Inflammatory macrophage (primary cell): ENCODE results near the gene ZNF212.
"Not testable (repeated sequence)": the region's sequence is repeated elsewhere in the genome, so short reads cannot be mapped to it uniquely, and the experiment has no call there.

Experiments used
- DNase-seq, 2 donors: peaks; one replicate each; pipeline ENCODE4 v3.0.0-alpha.2; 2020 to 2022

Gene ZNF212

GRCh38 chr7:149218469-149219420, 20.7 kb upstream of the ZNF212 start:
- no peak for DNase-seq

GRCh38 chr7:149220534-149220933, 18.9 kb upstream of the ZNF212 start:
- DNase-seq = no peak

GRCh38 chr7:149223176-149223575, 16.3 kb upstream of the ZNF212 start:
- no peak for DNase-seq

GRCh38 chr7:149223761-149224160, 15.7 kb upstream of the ZNF212 start:
- no peak for DNase-seq

GRCh38 chr7:149224352-149224751, 15.1 kb upstream of the ZNF212 start:
- DNase-seq = no peak

GRCh38 chr7:149225106-149225505, 14.3 kb upstream of the ZNF212 start:
- DNase-seq = no peak

- no peak for DNase-seq
Observed at GRCh38 chr7:149225656-149226055, 13.8 kb upstream of the ZNF212 start.

- DNase-seq = not testable (repeated sequence)
Observed at GRCh38 chr7:149226366-149226765, 13.1 kb upstream of the ZNF212 start.

GRCh38 chr7:149226840-149227494, 12.5 kb upstream of the ZNF212 start:
- DNase-seq = no peak

GRCh38 chr7:149228831-149229471, 10.5 kb upstream of the ZNF212 start:
- peak in 1 of 2 donors; percentile 5 for DNase-seq

GRCh38 chr7:149229526-149229925, 9.9 kb upstream of the ZNF212 start:
- no peak for DNase-seq

- no peak for DNase-seq
Observed at GRCh38 chr7:149232362-149232761, 7.1 kb upstream of the ZNF212 start.

GRCh38 chr7:149233655-149234204, 5.7 kb upstream of the ZNF212 start:
- not testable (repeated sequence) for DNase-seq

- DNase-seq = no peak
Observed at GRCh38 chr7:149237502-149237901, 1.9 kb upstream of the ZNF212 start.

GRCh38 chr7:149238051-149238450, 1.4 kb upstream of the ZNF212 start:
- no peak for DNase-seq

GRCh38 chr7:149240637-149241036, 1.2 kb downstream of the ZNF212 start:
- DNase-seq = no peak

GRCh38 chr7:149241696-149242095, 2.2 kb downstream of the ZNF212 start:
- DNase-seq = no peak

GRCh38 chr7:149245244-149245643, 5.8 kb downstream of the ZNF212 start:
- peak; percentile 4 to 22 for DNase-seq

GRCh38 chr7:149245744-149246143, 6.3 kb downstream of the ZNF212 start:
- DNase-seq = no peak

- DNase-seq = no peak
Observed at GRCh38 chr7:149248777-149249176, 9.3 kb downstream of the ZNF212 start.

GRCh38 chr7:149250151-149250550, 10.7 kb downstream of the ZNF212 start:
- not testable (repeated sequence) for DNase-seq

GRCh38 chr7:149251518-149251917, 12.1 kb downstream of the ZNF212 start:
- not testable (repeated sequence) for DNase-seq

- no peak for DNase-seq
Observed at GRCh38 chr7:149252378-149252777, 12.9 kb downstream of the ZNF212 start.
